ENCODE measurements around the gene HSPA1L.
"Not testable (repeated sequence)": the region's sequence is repeated elsewhere in the genome, so short reads cannot be mapped to it uniquely, and the experiment has no call there.

HSPA1L gene

DNA sequence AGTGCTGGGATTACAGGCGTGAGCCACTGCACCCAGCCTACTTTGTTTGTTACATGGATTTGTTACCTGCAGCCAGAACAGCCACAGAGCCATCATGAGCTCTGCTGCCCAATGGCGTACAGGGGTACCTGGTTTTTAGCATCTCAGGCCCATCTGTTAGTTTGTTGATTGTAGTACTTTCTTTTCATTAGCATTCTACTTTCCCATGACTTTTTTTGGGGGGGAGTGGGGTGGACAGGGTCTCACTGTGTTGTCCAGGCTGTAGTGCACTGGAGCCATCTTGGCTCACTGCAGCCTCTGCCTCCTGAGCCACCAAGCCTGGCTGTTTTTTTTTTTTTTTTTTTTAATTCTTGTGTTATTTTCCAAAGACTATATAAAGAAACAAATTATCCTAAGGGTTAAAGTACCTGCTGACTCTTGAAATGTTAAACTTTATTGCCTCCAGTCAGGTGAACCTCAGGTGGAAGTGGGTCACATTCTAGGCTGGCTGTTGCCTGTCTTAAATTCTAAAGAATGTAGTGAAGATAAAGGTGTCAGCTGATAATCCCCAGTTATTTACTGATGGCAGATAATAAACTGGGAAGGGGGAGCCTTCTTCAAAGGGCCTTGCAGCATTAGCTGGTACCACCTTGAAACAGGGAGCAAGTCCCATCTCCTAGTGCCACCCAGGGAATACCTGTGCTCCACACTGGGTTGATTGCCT, 32.3 kb upstream of the HSPA1L start:
- no peaks in the 10 kb centered on the region for H3K4me1 Mint-ChIP-seq (ENCODE audit: low read depth)
- no peak overlapping the region for H3K27ac Mint-ChIP-seq
- no peak for DNase-seq
- H3K27me3 Mint-ChIP-seq = no peaks in the 10 kb centered on the region
- no peak overlapping the region for H3K4me3 Mint-ChIP-seq
- no peaks in the 10 kb centered on the region for H3K9me3 Mint-ChIP-seq
- peaks cover 4% of the 10 kb centered on the region for H3K36me3 Mint-ChIP-seq (ENCODE audit: low read depth)

DNA sequence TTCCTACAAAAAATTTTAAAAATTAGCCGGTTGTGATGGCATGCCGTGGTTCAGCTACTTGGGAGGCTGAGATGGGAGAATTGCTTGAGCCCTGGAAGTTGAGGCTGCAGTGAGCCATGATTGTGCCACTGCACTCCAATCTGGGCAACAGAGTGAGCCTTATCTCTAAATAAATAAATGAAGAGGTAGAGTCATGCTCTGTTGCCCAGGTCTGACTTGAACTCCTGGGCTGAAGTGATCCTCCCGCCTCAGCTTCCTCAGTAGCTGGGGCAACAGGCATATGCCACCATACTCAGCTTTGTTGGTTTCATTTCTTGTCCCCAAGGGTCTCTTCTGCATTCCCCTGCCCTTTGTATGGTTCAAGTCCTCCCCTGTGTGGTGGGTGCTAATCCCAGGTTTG, 29.4 kb upstream of the HSPA1L start:
- H3K9me3 Mint-ChIP-seq = no peaks in the 10 kb centered on the region
- H3K36me3 Mint-ChIP-seq (ENCODE audit: low read depth) = peaks cover 27% of the 10 kb centered on the region
- H3K4me3 Mint-ChIP-seq = no peak overlapping the region
- no peaks in the 10 kb centered on the region for H3K27me3 Mint-ChIP-seq
- H3K27ac Mint-ChIP-seq = peak overlapping the region; percentile 29
- H3K4me1 Mint-ChIP-seq (ENCODE audit: low read depth) = peaks cover 5% of the 10 kb centered on the region
- DNase-seq = no peak

DNA sequence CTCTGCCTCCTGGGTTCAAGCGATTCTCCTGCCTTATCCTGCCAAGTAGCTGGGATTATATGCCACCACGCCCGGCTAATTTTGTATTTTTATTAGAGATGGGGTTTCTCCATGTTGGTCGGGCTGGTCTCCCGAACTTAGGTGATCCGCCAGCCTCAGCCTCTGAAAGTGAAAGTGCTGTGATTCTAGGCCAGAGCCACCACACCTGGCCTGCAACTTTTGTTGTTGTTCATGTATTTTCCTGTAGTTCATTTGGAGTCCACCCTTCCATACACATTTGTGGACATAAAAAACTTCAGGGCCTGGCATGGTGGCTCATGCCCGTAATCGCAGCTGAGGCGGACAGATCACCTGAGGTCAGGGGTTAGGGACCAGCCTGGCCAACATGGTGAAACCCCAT, 27.0 kb upstream of the HSPA1L start:
- Mint-ChIP-seq H3K36me3 (ENCODE audit: low read depth) (peaks cover 52% of the 10 kb centered on the region), H3K27ac (peak overlapping the region; percentile 98), H3K9me3 (no peaks in the 10 kb centered on the region), H3K4me1 (ENCODE audit: low read depth) (peaks cover 18% of the 10 kb centered on the region), H3K27me3 (no peaks in the 10 kb centered on the region), H3K4me3 (no peak overlapping the region)
- DNase-seq = no peak

DNA sequence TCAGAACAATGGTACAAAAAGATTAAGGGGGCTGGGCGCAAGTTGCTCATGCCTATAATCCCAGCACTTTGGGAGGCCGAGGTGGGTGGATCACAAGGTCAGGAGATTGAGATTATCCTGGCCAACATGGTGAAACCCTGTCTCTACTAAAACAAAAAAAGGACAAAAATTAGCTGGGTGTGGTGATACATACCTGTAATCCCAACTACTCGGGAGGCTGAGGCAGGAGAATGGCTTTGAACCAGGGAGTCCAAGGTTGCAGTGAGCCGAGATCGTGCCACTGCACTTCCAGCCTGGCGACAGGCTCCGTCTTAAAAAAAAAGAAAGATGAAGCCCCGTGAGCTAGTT, 24.7 kb upstream of the HSPA1L start:
- H3K36me3 Mint-ChIP-seq (ENCODE audit: low read depth) = peaks cover 75% of the 10 kb centered on the region
- not testable (repeated sequence) for H3K9me3 Mint-ChIP-seq, DNase-seq, H3K27me3 Mint-ChIP-seq
- peaks cover 22% of the 10 kb centered on the region for H3K4me1 Mint-ChIP-seq (ENCODE audit: low read depth)
- peak overlapping the region; percentile 98 for H3K27ac Mint-ChIP-seq
- peak overlapping the region; percentile 99 for H3K4me3 Mint-ChIP-seq

DNA sequence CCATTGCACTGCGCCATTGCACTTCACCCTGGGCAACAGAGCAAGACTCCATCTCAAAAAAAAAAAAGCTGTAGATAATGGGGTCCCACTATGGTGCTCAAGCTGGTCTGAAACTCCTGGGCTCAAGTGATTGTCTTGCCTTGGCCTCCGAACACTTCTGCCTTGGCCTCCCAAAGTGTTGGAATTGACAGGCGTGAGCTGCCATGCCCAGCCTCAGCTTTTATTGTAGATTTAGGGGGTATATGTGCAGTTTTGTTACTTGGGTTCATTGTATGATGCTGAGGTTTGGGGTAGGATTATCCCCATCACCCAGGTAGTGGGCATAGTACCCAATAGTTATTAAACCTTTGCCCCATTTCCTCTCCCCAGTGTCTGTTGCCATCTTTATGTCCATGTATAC, 23.9 kb upstream of the HSPA1L start:
- no peaks in the 10 kb centered on the region for H3K27me3 Mint-ChIP-seq
- peaks cover 25% of the 10 kb centered on the region for H3K4me1 Mint-ChIP-seq (ENCODE audit: low read depth)
- peak overlapping the region; percentile 98 for H3K27ac Mint-ChIP-seq
- H3K36me3 Mint-ChIP-seq (ENCODE audit: low read depth) = peaks cover 80% of the 10 kb centered on the region
- no peaks in the 10 kb centered on the region for H3K9me3 Mint-ChIP-seq
- H3K4me3 Mint-ChIP-seq = peak overlapping the region; percentile 99
- no peak for DNase-seq

DNA sequence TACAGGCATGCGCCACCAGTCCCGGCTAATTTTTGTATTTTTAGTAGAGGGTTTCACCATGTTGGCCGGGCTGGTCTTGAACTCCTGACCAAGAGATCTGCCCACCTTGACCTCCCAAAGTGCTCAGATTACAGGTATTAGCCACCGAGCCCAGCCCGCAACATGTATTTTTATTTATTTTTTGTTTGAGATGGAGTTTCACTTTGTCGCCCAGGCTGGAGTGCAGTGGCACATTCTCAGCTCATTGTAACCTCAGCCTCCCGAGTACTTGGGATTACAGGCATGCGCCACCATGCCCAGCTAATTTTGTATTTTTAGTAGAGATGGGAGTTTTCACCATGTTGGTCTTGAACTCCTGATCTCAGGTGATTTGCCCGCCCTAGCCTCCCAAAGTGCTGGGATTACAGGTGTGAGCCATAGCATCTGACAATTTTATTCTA, 23.1 kb upstream of the HSPA1L start:
- Mint-ChIP-seq H3K27ac (peak overlapping the region; percentile 98), H3K4me1 (ENCODE audit: low read depth) (peaks cover 26% of the 10 kb centered on the region), H3K36me3 (ENCODE audit: low read depth) (peaks cover 80% of the 10 kb centered on the region), H3K4me3 (peak overlapping the region; percentile 99)
- DNase-seq, H3K27me3 Mint-ChIP-seq, H3K9me3 Mint-ChIP-seq: not testable (repeated sequence)

DNA sequence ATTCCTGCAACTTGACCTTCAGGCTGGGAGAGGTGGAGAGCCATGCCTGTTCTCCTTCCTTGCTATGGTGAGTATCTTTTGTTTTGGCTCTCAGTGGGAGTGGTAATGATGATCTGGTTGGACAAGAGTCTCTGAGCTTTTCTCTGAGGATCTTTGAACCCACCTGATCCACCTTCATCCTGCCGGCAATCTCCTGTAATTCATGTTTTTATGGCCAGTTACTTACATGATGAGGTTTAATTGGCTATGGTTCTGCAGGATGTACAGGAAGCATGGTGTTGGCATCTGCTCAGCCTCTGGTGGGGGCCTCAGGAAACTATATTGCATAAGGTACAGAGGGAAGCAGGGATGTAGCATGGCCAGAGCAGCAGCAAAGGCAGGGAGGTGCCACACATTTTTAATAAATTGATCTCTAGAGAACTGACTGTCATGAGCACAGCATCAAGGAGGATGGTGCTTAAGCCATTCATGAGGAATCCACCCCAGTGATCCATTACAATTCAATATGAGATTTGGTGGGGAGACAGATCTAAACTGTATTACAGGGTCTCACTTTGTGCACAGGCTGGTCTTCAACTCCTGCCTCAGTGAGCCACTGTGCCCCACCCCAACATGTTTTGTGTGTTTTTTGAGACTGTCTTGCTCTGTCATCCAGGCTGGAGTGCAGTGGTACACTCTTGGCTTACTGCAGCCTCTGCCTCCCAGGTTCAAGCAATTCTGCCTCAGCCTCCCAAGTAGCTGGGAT, 22.5 kb upstream of the HSPA1L start:
- Mint-ChIP-seq H3K36me3 (ENCODE audit: low read depth) (peaks cover 79% of the 10 kb centered on the region), H3K4me1 (ENCODE audit: low read depth) (peaks cover 29% of the 10 kb centered on the region), H3K27ac (peak overlapping the region; percentile 98), H3K4me3 (peak overlapping the region; percentile 99), H3K9me3 (no peaks in the 10 kb centered on the region), H3K27me3 (no peaks in the 10 kb centered on the region)
- DNase-seq = no peak

DNA sequence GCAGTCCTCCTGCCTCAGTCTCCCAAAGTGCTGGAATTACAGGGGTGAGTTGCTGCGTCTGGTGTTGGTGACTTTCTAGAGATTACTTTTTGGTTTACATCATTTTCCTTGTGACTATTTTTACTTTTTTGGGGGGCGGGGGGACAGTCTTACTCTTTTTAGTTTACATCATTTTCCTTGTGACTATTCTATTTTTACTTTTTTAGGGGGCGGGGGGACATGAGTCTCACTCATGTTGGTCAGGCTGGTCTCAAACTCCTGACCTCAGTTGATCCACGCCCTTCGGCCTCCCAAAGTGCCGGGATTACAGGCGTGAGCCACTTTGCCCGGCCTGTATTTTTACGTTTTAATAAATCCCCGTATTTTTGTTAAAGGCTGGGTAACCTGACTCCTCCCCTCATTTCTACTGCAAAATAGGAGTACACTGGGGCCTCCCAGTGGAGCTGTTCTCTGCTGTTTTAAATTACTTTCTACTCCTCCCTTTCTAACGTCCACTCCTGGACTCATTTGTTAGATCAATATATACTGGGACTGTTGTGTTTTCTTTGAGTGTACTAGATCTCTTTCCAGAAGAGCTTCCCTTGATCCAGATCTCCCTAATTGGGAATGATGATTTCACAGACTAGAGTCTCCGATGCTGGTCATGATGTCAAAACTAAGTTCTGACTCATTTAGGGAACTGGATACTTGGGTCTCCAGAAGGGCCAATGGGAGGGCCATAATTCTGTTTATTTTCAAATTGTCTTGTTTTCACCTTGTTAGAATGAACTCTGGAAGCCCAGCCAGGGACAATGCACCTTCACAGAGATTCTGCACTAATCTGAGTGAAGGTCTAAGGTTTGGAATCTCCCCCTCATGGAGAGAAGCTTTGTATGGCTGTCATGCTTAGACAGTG, 21.6 kb upstream of the HSPA1L start:
- Mint-ChIP-seq H3K4me3 (peak overlapping the region; percentile 99), H3K36me3 (ENCODE audit: low read depth) (peaks cover 76% of the 10 kb centered on the region), H3K27ac (peak overlapping the region; percentile 98), H3K27me3 (no peaks in the 10 kb centered on the region), H3K4me1 (ENCODE audit: low read depth) (peaks cover 31% of the 10 kb centered on the region), H3K9me3 (no peaks in the 10 kb centered on the region)
- DNase-seq = no peak

DNA sequence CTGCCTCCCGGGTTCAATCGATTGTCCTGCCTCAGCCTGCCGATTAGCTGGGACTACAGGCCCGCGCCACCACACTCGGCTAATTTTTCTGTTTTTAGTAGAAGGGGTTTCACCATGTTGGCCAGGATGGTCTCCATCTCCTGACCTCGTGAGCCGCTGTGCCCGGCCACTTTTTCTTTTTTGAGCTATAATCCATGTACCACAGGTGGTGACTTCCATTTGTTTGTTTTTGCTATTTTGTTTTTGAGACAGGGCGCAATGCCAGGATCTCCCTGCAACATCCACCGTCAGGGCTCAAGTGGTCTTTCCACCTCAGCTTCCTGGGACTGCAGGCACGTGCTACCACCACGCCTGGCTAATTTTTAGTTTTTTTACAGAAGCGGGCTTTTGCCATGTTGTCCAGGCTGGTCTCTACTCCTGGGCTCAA, 21.0 kb upstream of the HSPA1L start:
- Mint-ChIP-seq H3K4me1 (ENCODE audit: low read depth) (peaks cover 37% of the 10 kb centered on the region), H3K9me3 (no peaks in the 10 kb centered on the region), H3K27ac (peak overlapping the region; percentile 98), H3K4me3 (peak overlapping the region; percentile 99), H3K36me3 (ENCODE audit: low read depth) (peaks cover 78% of the 10 kb centered on the region), H3K27me3 (no peaks in the 10 kb centered on the region)
- no peak for DNase-seq

DNA sequence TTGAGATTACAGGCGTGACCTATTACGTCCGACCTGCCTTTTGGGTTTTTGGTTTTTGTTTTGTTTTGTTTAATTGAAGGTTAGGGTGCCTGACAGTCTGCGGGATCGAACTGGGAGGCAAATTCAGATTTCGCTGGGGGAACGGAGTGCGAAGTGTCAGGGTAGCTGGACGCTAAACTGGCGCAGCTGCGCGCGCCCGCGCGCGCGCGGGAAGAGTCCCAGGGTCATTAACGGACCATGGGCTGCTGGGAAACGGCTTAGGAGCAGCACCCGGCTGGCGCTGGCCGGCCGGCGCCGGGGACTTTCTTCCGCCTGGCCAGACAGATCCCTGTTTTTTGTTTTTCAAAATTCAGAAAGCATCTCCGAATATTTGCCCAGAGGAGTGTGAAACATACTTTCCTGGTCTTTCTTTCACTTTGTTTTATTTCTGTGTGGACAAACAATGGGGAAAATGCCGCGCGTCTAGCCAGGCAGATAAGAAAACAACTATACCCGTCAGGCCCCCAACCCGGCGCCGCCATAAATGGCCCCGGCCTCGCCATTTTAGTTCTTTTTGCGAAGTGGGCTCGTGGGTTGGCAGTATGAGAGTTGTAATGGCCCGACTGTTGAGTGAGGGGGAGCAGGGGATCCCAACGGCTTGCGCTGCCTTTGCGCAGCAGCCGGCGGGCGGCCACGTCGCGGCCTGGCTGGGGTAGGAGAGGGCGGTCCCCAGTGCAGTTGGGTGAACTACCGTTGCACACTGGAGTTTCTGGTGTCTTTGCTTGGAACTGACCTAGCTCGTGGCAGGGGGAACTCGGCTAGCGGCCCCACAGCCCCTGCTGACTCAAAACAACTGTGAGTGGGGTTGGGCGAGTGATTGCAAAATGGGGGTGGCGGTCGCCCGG, 19.5 kb upstream of the HSPA1L start:
- H3K36me3 Mint-ChIP-seq (ENCODE audit: low read depth) = peaks cover 77% of the 10 kb centered on the region
- H3K4me1 Mint-ChIP-seq (ENCODE audit: low read depth) = peaks cover 37% of the 10 kb centered on the region
- peak; percentile 90 for DNase-seq
- H3K27me3 Mint-ChIP-seq = no peaks in the 10 kb centered on the region
- H3K27ac Mint-ChIP-seq = peak overlapping the region; percentile 98
- no peaks in the 10 kb centered on the region for H3K9me3 Mint-ChIP-seq
- peak overlapping the region; percentile 99 for H3K4me3 Mint-ChIP-seq

DNA sequence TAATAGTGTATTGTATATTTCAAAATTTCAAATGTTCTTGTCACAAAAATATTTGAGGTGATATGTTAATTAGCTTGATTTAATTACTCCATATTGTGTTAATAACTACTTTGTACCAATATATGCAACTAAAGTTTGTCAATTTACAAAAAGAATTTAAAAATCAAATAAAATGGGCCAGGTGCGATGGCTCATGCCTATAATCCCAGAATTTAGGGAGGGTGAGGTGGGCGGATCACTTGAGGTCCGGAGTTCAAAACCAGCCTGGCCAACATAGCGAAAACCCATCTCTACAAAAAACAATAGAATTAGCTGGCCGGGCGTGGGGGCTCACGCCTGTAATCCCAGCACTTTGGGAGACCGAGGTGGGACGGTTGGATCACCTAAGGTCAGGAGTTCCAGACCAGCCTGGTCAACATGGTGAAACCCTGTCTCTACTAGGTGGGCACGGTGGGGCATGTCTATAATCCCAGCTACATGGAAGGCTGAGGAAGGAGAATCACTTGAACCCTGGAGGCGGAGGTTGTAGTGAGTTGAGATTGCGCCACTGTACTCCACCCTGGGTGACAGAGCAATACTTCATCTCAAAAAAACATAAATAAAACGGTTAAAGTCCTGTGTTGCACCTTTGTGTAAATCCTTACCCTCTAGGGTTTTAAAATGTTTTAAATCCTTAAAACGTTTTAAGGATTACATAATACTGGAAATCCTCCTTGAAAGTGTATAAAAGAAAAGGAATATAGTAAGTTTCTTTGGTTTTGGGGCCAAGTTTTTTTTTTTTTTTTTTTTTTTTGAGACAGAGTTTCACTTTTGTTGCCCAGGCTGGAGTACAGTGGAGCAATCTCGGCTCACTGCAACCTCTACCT, 16.5 kb upstream of the HSPA1L start:
- no peaks in the 10 kb centered on the region for H3K27me3 Mint-ChIP-seq
- peak overlapping the region; percentile 88 for H3K4me3 Mint-ChIP-seq
- no peak for DNase-seq
- H3K27ac Mint-ChIP-seq = peak overlapping the region; percentile 89
- H3K9me3 Mint-ChIP-seq = no peaks in the 10 kb centered on the region
- peaks cover 53% of the 10 kb centered on the region for H3K36me3 Mint-ChIP-seq (ENCODE audit: low read depth)
- peaks cover 31% of the 10 kb centered on the region for H3K4me1 Mint-ChIP-seq (ENCODE audit: low read depth)

DNA sequence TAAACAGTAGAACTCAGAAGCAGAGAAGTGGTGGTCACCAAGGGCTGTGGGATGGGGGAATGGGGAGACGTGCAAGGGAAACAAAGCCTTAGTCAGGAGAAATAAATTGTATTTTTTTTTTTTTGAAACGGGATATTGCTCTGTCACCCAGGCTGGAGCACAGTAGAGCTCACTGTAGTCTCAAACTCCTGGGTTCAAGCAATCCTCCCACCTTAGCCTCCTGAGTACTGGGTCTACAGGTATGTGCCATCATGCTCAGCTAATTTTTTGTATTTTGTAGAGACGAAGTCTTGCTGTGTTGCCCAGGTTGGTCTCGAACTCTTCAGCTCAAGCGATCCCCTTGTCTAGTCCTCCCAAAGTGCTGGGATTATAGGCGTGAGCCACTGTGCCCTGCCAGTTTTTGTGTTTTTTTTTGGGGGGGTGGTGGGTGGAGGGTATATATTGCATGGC, 15.8 kb upstream of the HSPA1L start:
- Mint-ChIP-seq H3K27me3 (no peaks in the 10 kb centered on the region), H3K4me1 (ENCODE audit: low read depth) (peaks cover 36% of the 10 kb centered on the region), H3K4me3 (peak overlapping the region; percentile 88), H3K36me3 (ENCODE audit: low read depth) (peaks cover 46% of the 10 kb centered on the region), H3K9me3 (no peaks in the 10 kb centered on the region), H3K27ac (peak overlapping the region; percentile 89)
- DNase-seq = no peak

DNA sequence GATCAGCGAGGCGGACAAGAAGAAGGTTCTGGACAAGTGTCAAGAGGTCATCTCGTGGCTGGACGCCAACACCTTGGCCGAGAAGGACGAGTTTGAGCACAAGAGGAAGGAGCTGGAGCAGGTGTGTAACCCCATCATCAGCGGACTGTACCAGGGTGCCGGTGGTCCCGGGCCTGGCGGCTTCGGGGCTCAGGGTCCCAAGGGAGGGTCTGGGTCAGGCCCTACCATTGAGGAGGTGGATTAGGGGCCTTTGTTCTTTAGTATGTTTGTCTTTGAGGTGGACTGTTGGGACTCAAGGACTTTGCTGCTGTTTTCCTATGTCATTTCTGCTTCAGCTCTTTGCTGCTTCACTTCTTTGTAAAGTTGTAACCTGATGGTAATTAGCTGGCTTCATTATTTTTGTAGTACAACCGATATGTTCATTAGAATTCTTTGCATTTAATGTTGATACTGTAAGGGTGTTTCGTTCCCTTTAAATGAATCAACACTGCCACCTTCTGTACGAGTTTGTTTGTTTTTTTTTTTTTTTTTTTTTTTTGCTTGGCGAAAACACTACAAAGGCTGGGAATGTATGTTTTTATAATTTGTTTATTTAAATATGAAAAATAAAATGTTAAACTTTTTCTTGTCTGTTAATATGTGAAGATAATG, 14.7 kb upstream of the HSPA1L start:
- peaks cover 35% of the 10 kb centered on the region for H3K36me3 Mint-ChIP-seq (ENCODE audit: low read depth)
- peak; percentile 33 for DNase-seq
- no peaks in the 10 kb centered on the region for H3K27me3 Mint-ChIP-seq
- H3K9me3 Mint-ChIP-seq = no peaks in the 10 kb centered on the region
- peaks cover 46% of the 10 kb centered on the region for H3K4me1 Mint-ChIP-seq (ENCODE audit: low read depth)
- peak overlapping the region; percentile 88 for H3K4me3 Mint-ChIP-seq
- peak overlapping the region; percentile 89 for H3K27ac Mint-ChIP-seq

Data from activated T-cell treated with anti-CD3 and anti-CD28 coated beads, Interleukin-2, amount 50 U/mL, for 24 hours (primary cell).